OCI-LY1 (cell line): ENCODE data around the gene MED27.

Experiments
- EZH2 ChIP-seq: fragments of 200-600 bp; sonication (generic), shearing (Covaris generic); IDR thresholded peaks from 2 replicates; pipeline ENCODE4 v1.8.0; 2017; ENCODE audit warnings: borderline replicate concordance, mixed run types, mild to moderate bottlenecking, antibody characterized with exemption, low read length, moderate library complexity, mixed read lengths
- TF ChIP-seq, protein P1 (sequence below): fragments of 200-600 bp; sonication (generic), shearing (Covaris generic); IDR thresholded peaks from 2 replicates; pipeline ENCODE4 v1.5.1; 2017; ENCODE audit warnings: mild to moderate bottlenecking, antibody characterized with exemption, low read length, moderate library complexity, mixed read lengths

GRCh38 chr9:132082188-132082587 lies 2.5 kb upstream of the MED27 start:
- TF ChIP-seq, protein P1, sequence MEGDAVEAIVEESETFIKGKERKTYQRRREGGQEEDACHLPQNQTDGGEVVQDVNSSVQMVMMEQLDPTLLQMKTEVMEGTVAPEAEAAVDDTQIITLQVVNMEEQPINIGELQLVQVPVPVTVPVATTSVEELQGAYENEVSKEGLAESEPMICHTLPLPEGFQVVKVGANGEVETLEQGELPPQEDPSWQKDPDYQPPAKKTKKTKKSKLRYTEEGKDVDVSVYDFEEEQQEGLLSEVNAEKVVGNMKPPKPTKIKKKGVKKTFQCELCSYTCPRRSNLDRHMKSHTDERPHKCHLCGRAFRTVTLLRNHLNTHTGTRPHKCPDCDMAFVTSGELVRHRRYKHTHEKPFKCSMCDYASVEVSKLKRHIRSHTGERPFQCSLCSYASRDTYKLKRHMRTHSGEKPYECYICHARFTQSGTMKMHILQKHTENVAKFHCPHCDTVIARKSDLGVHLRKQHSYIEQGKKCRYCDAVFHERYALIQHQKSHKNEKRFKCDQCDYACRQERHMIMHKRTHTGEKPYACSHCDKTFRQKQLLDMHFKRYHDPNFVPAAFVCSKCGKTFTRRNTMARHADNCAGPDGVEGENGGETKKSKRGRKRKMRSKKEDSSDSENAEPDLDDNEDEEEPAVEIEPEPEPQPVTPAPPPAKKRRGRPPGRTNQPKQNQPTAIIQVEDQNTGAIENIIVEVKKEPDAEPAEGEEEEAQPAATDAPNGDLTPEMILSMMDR, result no peak
- TF ChIP-seq EZH2, result no peak
